ENCODE data around the gene PTAFR. TPM values are rescaled to one million over a fixed set of nuclear protein-coding genes. Genes with fewer than 3 reads are reported as not detected.

PTAFR gene
- total and polyA plus RNA-seq, 2 of the 4 experiments (the other 2 are of a cell fraction) = 0.17 to 0.18 TPM

DNA sequence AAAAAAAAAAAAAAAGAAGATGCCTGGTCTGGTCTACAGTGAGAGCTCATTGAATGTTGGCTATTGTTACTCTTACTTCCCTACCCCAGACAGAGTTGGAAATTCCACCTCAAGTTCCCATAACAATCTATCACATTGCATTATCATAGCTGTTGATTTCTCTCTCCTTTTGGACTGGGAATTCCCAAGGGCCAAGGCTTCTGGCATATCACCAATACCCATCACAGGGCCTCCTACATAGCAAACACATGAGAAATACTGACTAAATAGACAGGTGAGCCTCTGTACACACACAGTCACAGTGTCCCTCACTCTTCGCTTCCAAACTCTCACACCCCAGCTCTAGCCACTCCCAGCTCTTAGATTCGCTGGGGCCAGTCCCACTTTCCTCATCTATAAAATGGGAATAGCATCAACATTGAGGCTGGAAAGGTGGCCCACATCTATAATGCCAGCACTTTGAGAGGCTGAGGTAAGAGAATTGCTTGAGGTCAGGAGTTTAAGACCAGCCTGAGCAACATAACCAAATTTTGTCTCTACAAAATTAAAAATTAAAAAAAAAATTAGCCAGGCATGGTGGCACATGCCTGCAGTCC, 6.4 kb downstream of the PTAFR start:
- DNase-seq (no peak), ATAC-seq (ENCODE audit: low read depth) (no peak)
- no peak for TF ChIP-seq SMC3 (IDR thresholded peaks at IDR 0.05; ENCODE audit: low read depth, low read length)
- no peak for TF ChIP-seq RFX5 (IDR thresholded peaks at IDR 0.05; ENCODE audit: low read depth, low read length)
- TF ChIP-seq MAZ (IDR thresholded peaks at IDR 0.05; ENCODE audit: borderline replicate concordance, low read depth, low read length) = no peak
- no peak for TF ChIP-seq CHD1 (IDR thresholded peaks at IDR 0.05; ENCODE audit: low read depth, low read length)
- TF ChIP-seq RAD21 (IDR thresholded peaks at IDR 0.05; ENCODE audit: low read length) = no peak
- TF ChIP-seq CEBPB (IDR thresholded peaks at IDR 0.05; ENCODE audit: low read depth, low read length) = no peak
- TF ChIP-seq, protein P1, sequence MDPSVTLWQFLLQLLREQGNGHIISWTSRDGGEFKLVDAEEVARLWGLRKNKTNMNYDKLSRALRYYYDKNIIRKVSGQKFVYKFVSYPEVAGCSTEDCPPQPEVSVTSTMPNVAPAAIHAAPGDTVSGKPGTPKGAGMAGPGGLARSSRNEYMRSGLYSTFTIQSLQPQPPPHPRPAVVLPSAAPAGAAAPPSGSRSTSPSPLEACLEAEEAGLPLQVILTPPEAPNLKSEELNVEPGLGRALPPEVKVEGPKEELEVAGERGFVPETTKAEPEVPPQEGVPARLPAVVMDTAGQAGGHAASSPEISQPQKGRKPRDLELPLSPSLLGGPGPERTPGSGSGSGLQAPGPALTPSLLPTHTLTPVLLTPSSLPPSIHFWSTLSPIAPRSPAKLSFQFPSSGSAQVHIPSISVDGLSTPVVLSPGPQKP (IDR thresholded peaks at IDR 0.05; ENCODE audit: borderline replicate concordance, low read depth, low read length) = no peak
- no peak for TF ChIP-seq MXI1 (IDR thresholded peaks at IDR 0.05; ENCODE audit: borderline replicate concordance, low read depth, low read length)
- no peak for TF ChIP-seq RCOR1 (IDR thresholded peaks at IDR 0.05; ENCODE audit: insufficient replicate concordance, low read length)
- Histone ChIP-seq H2BK120ac (ENCODE audit: low read depth, low read length) (no peak overlapping the region), H3K79me1 (ENCODE audit: low read depth in 1 of 2, low read length in 2 of 2) (no peaks in the 10 kb centered on the region), H3K9me1 (ENCODE audit: insufficient read depth, low read length) (peaks cover 4% of the 10 kb centered on the region; the same call in 1 of the 2 replicates), H4K20me1 (ENCODE audit: insufficient read depth, low read length) (no peaks in the 10 kb centered on the region), H3K27ac (ENCODE audit: insufficient read depth, low read length) (no peak overlapping the region), H2BK5ac (ENCODE audit: low read depth, low read length, poor library complexity, severe bottlenecking) (no peak overlapping the region), H3K9ac (ENCODE audit: low read depth, low read length) (no peak overlapping the region), H3K4me3 (ENCODE audit: insufficient read depth, low read depth, low read length) (no peak overlapping the region), H2BK15ac (ENCODE audit: low read depth, low read length) (no peak overlapping the region), H3K56ac (ENCODE audit: extremely low read depth, insufficient read depth, low read length) (no peak overlapping the region), H3K18ac (ENCODE audit: low read depth, low read length) (no peak overlapping the region), H3K4ac (ENCODE audit: low read depth, low read length) (no peak overlapping the region), H3K23ac (ENCODE audit: low read depth, low read length) (0 out of 2 replicates have a peak overlapping the region, but pooled peaks have one; percentile 26), H2AFZ (replicated peaks; ENCODE audit: low read length, poor library complexity) (no peak overlapping the region), H3K14ac (replicated peaks; ENCODE audit: low read depth, low read length) (no peak overlapping the region; the same call in 1 of the 2 replicates), H2BK20ac (ENCODE audit: low read depth, low read length) (no peak overlapping the region), H3K4me2 (ENCODE audit: low read depth, low read length) (no peak overlapping the region), H3K27me3 (ENCODE audit: control insufficient read depth, insufficient read depth, low read length) (no peaks in the 10 kb centered on the region), H3K4me1 (ENCODE audit: control insufficient read depth, insufficient read depth, low read length) (peaks cover 13% of the 10 kb centered on the region), H4K8ac (ENCODE audit: low read depth in 2 of 2, low read length in 2 of 2) (no peak overlapping the region), H2AK9ac (replicated peaks; ENCODE audit: low read depth, low read length, poor library complexity) (no peak overlapping the region), H4K91ac (ENCODE audit: insufficient read depth, low read depth, low read length) (no peak overlapping the region), H3K9me3 (ENCODE audit: control insufficient read depth, insufficient read depth, low read length) (no peaks in the 10 kb centered on the region), H2AK5ac (ENCODE audit: low read depth, low read length) (no peak overlapping the region), H4K5ac (ENCODE audit: low read depth, low read length) (no peak overlapping the region), H3K36me3 (ENCODE audit: control insufficient read depth, insufficient read depth, low read length) (no peaks in the 10 kb centered on the region)
- dilution Hi-C loops (cut with HindIII; ENCODE audit: low sequenced_read_pairs, unreplicated experiment) = no loop called here
- no TSS peak for BruUV-seq (replicated peaks)
- intact Hi-C loops (cut with micrococcal nuclease) = no loop called here
- WGBS, 2 experiments (ENCODE audit: extremely low coverage in 2 of 2, insufficient read length in 1 of 2) = no CpG with 5 or more reads among the region's 2 CpGs
- in situ Hi-C loops (cut with MboI; ENCODE audit: low sequenced_read_pairs) = no loop called here
- CTCF ChIA-PET = no interaction called here
- POLR2A ChIA-PET (ENCODE audit: unreplicated experiment) = no interaction called here
